D721Med (cell line): ENCODE measurements around the gene PARVA.

ENCODE experiments used
- DNase-seq: peaks from one replicate; pipeline ENCODE4 v3.0.0; 2011; ENCODE audit warnings: low spot score; ENCODE audit not compliant: insufficient read length
- FAIRE-seq: peaks from 2 replicates; lab custom pipeline; 2011; peaks lifted over from hg19 to GRCh38; lab: Jason Lieb, UNC
- CTCF ChIP-seq: IDR thresholded peaks from 2 replicates; pipeline ENCODE4 v1.5.1; 2012; ENCODE audit warnings: mild to moderate bottlenecking, control low read depth; ENCODE audit not compliant: insufficient read depth; ENCODE audit errors: missing control alignments

Gene PARVA

GRCh38 chr11:12404436-12404835 is 27.1 kb downstream of the PARVA start:
- DNase-seq (no peak), FAIRE-seq (no peak)
- TF ChIP-seq CTCF = no peak

- FAIRE-seq (no peak), DNase-seq (no peak)
- no peak for TF ChIP-seq CTCF
Observed at GRCh38 chr11:12408156-12408770, 30.9 kb downstream of the PARVA start.

- no peak for FAIRE-seq
- no peak for TF ChIP-seq CTCF
Observed at GRCh38 chr11:12409621-12410005, 32.2 kb downstream of the PARVA start.

GRCh38 chr11:12410006-12410728 is 32.8 kb downstream of the PARVA start:
- no peak for DNase-seq
- FAIRE-seq = no peak
- peak; percentile 29 for TF ChIP-seq CTCF

More at GRCh38 chr11:12409621-12410005, 32.2 kb downstream of the PARVA start:
- no peak for DNase-seq

- no peak for FAIRE-seq
Observed at GRCh38 chr11:12411393-12411792, 34.0 kb downstream of the PARVA start.

GRCh38 chr11:12411806-12412727 is 34.7 kb downstream of the PARVA start:
- peak; percentile 75 for TF ChIP-seq CTCF
- peak; percentile 52 for DNase-seq
- no peak for FAIRE-seq

More at GRCh38 chr11:12411393-12411792, 34.0 kb downstream of the PARVA start:
- TF ChIP-seq CTCF = no peak
- DNase-seq = no peak
